ENCODE data around the gene STAT5A.
"Not testable (repeated sequence)": the region's sequence is repeated elsewhere in the genome, so short reads cannot be mapped to it uniquely, and the experiment has no call there.

Gene STAT5A

DNA sequence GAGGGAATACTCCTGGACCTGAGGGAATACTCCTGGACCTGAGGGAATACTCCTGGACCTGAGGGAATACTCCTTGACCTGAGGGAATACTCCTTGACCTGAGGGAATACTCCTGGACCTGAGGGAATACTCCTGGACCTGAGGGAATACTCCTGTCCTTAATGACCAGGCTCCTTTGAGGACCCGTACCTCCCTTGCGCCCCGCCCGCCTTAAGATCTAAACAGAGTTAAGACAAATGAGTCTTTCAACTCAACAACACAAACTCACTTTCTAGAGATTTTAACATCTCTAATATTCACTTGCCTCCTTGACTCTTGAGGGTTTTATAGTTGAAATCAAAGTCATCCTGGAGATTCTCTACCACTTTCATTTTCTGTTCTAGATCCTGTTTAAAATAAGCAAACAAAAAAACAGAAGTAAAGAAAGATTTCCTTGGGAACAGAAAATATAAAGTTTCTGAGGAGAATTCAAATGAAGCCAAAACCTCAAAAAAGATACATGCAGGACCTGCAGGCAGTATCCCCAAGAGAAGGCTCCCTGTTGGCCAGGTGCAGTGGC is 50.2 kb downstream of the STAT5A start:
- DNase-seq, result no peak

- DNase-seq, result no peak
These were observed 50.9 kb downstream of the STAT5A start for GRCh38 chr17:42339221-42339620.

DNA sequence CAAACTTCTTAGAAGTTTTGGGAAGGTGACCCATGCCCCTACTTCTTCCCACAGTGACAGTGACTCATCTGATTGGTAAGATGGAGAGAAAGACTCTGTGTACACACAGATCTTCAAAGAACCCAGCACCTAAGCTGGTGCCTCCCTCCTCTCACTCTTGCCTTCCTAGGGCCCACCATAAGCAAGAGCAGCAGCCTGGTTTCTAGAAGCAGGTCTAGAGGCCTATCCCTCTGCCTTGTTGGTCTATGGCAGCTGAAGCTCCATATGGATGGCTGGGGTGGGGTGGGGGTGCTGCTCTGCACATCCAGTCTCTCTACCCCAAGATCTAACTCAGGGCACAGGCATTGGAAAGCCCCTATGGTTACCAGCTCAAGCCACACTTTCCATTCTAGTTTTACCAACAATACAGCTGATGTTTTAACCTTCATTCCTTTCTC is 52.4 kb downstream of the STAT5A start:
- no peak for DNase-seq

DNA sequence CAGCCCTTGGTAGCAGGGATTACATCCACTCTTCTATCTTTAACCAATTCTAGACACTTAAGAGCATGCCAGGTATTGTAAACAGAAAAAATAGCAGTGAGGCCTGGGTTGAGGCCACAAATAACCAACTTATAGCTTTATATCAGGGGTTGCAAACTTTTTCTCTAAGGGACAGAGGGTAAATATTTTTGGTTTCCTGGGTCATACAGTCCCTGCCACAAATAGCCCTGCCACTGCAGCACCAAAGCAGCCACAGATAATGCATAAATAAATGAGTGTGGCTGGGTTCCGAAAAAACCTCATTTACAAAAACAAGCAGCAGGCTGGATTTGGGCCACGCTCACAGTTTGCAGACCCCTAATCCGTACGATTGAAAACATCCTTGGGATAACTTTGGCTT is 53.3 kb downstream of the STAT5A start:
- DNase-seq, result no peak

- DNase-seq, result no peak
These were observed 54.1 kb downstream of the STAT5A start for GRCh38 chr17:42342242-42343008.

DNA sequence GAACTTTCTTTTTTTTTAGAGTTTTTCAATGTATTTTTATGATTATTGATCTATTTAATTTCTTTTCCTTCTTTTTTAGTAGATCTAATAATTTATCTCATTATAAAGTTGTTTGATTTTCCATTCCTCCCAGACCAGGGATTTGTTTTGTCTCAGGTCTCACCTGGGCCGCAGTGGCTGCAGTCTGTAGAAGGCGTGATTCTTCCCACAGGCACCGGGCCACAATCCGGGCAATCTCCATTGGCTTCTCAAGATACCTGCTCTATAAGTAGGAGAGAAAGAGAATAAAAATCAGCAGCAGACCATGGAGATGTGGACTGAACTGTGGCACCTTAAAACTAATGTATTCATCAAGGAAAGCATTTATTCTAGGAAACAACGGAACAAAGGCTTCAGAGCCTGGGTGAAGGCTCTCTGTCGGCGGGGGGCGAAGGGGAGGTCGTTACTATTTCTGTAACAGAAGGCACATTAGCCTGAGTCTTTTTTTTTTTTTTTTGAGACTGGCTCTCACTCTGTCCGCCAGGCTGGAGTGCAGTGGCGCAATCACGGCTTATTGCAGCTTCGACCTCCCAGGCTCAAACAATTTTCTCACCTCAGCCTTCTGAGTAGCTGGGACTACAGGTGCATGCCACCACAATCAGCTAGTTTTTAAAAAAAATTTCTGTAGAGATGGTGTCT is 57.2 kb downstream of the STAT5A start:
- DNase-seq, result no peak

DNA sequence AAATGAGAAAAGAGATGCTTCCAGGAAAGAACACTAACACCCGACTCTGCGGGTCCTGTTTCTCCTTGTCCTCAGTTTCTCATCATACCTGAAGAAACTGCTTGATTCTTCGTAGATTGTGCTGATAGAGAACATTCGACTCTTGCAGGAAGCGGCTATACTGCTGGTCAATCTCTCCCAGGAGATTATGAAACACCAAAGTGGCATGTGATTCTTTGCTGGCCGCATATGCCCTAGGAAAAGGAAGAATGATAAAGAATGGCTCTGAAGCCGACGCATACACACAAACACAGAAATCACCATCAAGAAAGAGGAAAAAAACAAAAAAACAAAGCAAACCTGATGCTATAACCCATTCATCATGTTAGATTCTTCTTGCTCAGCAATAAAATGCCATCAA is 58.2 kb downstream of the STAT5A start:
- DNase-seq, result no peak

DNA sequence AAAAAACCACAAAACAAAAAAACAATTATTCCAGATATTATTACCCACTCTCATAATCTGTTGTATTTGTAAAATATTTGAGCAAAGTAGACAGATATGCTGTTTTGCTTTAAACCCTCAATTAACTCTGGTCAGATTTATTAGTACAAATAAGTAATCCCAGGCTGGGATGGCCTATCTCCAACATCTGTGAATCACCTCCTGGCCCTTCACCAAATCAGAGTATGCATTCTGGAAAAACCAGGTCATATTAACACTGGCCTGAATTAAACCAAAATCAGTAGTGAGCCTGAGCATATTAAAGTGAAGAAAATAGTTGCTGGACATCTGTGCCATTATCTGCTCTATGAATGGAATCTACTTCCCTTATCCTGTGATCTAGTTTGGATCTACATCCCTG is 58.9 kb downstream of the STAT5A start:
- no peak for DNase-seq

DNA sequence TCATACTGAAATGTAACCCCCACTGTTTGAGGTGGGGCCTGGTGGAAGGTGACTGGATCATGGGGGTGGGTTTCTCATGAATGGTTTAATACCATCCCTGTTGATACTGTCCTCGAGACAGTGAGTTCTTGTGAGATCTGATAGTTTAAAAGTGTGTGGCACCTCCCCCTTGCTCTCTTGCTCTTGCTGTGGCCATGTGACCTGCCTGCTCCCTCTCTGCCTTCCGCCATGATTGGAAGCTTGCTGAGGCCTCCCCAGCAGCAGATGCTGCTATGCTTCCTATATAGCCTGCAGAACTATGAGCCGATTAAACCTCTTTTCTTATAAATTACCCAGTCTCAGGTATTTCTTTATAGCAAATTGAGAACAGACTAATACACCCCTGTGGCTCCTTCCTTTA is 59.3 kb downstream of the STAT5A start:
- no peak for DNase-seq

GRCh38 chr17:42348104-42348503 is 59.8 kb downstream of the STAT5A start:
- DNase-seq, result no peak

DNA sequence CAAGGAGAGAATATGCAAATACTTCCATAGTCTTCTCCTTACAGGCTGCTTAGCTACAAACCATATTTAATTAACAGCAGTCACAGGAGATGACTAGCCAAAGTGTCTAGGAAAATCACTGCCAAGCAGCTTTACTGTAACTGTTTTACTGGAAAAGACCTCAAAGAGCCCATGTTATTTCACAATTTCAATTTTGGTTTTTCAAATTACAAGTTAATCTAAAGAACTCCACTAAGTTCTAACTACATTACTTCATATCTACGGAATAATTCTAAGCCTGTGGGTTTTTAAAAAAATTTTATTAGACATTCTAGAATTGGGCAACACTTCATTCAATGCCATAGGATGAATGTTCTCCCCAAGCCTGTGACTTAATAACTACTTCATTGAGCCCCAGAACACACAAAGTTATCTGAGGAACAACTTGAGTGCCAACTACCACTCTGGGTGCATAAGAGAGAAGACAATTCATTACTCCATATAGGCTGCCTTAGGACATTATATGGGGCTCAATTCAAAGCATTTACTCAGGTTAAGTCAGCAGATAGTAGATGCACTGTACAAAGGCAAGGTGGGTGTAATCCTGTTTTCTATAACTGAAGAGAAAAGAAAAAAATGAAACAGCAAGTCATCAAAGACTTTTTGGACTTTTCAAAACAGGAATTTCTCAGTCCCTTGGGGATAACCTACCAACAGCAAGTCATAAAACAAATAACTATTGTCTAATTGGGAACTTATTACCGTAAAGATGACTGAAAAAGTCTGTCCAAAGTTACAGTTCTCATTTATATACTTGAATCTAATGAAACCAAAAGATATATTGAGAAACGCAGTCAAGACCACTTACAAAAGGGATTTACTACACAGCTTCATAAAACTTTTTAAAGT is 66.9 kb downstream of the STAT5A start:
- DNase-seq, result no peak

- no peak for DNase-seq
These were observed 70.1 kb downstream of the STAT5A start for GRCh38 chr17:42358434-42358833.

GRCh38 chr17:42359133-42359532 is 70.8 kb downstream of the STAT5A start:
- DNase-seq, result no peak

DNA sequence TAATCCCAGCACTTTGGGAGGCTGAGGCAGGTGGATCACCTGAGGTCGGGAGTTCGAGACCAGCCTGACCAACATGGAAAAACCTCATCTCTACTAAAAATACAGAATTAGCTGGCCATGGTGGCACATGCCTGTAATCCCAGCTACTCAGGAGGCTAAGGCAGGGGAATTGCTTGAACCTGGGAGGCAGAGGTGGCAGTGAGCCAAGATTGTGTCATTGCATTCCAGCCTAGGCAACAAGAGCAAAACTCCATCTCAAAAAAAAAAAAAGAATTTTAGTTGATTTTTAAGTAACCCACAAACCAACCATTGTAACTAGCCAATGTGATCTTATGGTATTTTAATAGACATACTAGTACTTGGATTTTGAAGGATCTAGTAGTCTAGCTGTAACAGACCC is 72.1 kb downstream of the STAT5A start:
- DNase-seq, result not testable (repeated sequence)
